Lung (tissue), 12 donors: ENCODE data around the gene DYNAP. TPM values are rescaled to one million over a fixed set of nuclear protein-coding genes. Genes with fewer than 3 reads are reported as not detected.

ENCODE experiments used
- ATAC-seq: fragments of 200-7000 bp; cut with Tn5 transposase; one replicate; pipeline ENCODE4 v1.9.1; 2020; ENCODE audit warnings: moderate number of reproducible peaks; ENCODE audit not compliant: insufficient read depth, low FRiP score
- DNase-seq, 3 donors: peaks; one replicate each; pipeline ENCODE4 v3.0.0-alpha.2; 2013 to 2017
- H3K27ac ChIP-seq, 2 donors: one replicate each; pipeline ENCODE4 v1.5.1; 2013; ENCODE audit warnings: mild to moderate bottlenecking in 2 of 2, moderate library complexity in 2 of 2, control low read depth in 1 of 2, inconsistent platforms in 1 of 2, low read depth in 1 of 2, low read length in 1 of 2
- H3K27me3 ChIP-seq, 3 donors: one replicate each; pipeline ENCODE4 v1.5.1; 2013; ENCODE audit warnings: low read length in 2 of 3; ENCODE audit not compliant: control insufficient read depth in 3 of 3, insufficient read depth in 3 of 3
- H3K36me3 ChIP-seq, 4 donors: one replicate each; pipeline ENCODE4 v1.5.1; 2013; ENCODE audit warnings: low read length in 4 of 4, mild to moderate bottlenecking in 1 of 4, moderate library complexity in 1 of 4; ENCODE audit not compliant: control insufficient read depth in 4 of 4, insufficient read depth in 4 of 4
- H3K4me1 ChIP-seq, 5 donors: one replicate each; pipeline ENCODE4 v1.5.1; 2013; ENCODE audit warnings: low read length in 5 of 5, mild to moderate bottlenecking in 2 of 5, moderate library complexity in 1 of 5; ENCODE audit not compliant: control insufficient read depth in 5 of 5, insufficient read depth in 5 of 5
- H3K4me3 ChIP-seq: one replicate; pipeline ENCODE4 v1.5.1; 2013; ENCODE audit warnings: mild to moderate bottlenecking, control low read depth, moderate library complexity
- H3K9ac ChIP-seq, 2 donors: one replicate each; pipeline ENCODE4 v1.5.1; 2013; ENCODE audit warnings: low read length in 2 of 2, control low read depth in 1 of 2; ENCODE audit not compliant: insufficient read depth in 1 of 2
- H3K9me3 ChIP-seq, 4 donors: one replicate each; pipeline ENCODE4 v1.5.1; 2013; ENCODE audit warnings: low read length in 3 of 4, mild to moderate bottlenecking in 1 of 4, moderate library complexity in 1 of 4; ENCODE audit not compliant: control insufficient read depth in 4 of 4, insufficient read depth in 3 of 4
- WGBS, 2 donors: extraction: QIAGEN DNeasy Blood & Tissue Kit; methylation state at CpG; one replicate each; pipeline ENCODE4 v1.1.7; 2013; 5-methylcytosine and 5-hydroxymethylcytosine counted together
- polyA plus RNA-seq, 2 donors: library from polyadenylated mRNA; stranded (reverse); fragments of 200-250 nt; gene quantifications; one replicate each; pipeline ENCODE4 v1.2.1, GENCODE V29; 2013
- total RNA-seq, 2 donors: library from RNA; depleted of rRNA in 1 of 2; stranded (reverse); fragments of >200 nt in 1 of 2; gene quantifications; one replicate each; pipeline ENCODE4 v1.2.1, GENCODE V29; 2014 to 2021
- TF ChIP-seq, protein P1 (sequence below): IDR thresholded peaks from 2 replicates; pipeline ENCODE4 v1.5.1; 2012; ENCODE audit warnings: mild to moderate bottlenecking; ENCODE audit errors: control extremely low read depth, extremely low read depth
- donor health status: control.
- donor health status: control.
- donor health status: Bipolar disorder and iron deficiency.
- donor health status: healthy.
- donor health status: DM: yes; HTN: yes; CAD: no.

The DYNAP gene
- total and polyA plus RNA-seq, 4 donors: not detected

DNA sequence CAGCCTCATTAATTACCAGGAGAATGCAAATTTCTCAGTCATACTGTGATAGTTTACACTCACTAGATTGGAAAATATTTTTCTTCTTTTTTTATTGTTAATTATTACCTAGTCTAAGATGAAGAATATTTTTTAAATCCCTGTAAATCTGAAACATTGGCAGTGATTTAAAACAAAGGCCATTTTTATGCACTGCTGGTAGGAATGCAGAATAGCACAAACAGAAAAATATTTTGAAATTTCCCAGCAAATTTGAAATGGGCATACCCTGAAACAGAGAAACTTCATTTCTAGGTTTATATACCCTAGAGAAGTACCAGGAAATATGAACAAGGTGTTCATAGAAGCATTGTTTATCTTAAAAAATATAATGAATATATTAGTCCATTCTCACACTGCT lies 31.0 kb downstream of the DYNAP start:
- Histone ChIP-seq H3K27ac (no peak overlapping the region), H3K4me1 (no peaks in the 10 kb centered on the region), H3K9me3 (peaks cover 0 to 1% (median 0%) of the 10 kb centered on the region in 4 donors), H3K4me3 (no peak overlapping the region), H3K9ac (no peak overlapping the region), H3K36me3 (no peaks in the 10 kb centered on the region), H3K27me3 (no peaks in the 10 kb centered on the region)
- DNase-seq (no peak), ATAC-seq (no peak)
- TF ChIP-seq, protein P1, sequence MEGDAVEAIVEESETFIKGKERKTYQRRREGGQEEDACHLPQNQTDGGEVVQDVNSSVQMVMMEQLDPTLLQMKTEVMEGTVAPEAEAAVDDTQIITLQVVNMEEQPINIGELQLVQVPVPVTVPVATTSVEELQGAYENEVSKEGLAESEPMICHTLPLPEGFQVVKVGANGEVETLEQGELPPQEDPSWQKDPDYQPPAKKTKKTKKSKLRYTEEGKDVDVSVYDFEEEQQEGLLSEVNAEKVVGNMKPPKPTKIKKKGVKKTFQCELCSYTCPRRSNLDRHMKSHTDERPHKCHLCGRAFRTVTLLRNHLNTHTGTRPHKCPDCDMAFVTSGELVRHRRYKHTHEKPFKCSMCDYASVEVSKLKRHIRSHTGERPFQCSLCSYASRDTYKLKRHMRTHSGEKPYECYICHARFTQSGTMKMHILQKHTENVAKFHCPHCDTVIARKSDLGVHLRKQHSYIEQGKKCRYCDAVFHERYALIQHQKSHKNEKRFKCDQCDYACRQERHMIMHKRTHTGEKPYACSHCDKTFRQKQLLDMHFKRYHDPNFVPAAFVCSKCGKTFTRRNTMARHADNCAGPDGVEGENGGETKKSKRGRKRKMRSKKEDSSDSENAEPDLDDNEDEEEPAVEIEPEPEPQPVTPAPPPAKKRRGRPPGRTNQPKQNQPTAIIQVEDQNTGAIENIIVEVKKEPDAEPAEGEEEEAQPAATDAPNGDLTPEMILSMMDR: no peak

DNA sequence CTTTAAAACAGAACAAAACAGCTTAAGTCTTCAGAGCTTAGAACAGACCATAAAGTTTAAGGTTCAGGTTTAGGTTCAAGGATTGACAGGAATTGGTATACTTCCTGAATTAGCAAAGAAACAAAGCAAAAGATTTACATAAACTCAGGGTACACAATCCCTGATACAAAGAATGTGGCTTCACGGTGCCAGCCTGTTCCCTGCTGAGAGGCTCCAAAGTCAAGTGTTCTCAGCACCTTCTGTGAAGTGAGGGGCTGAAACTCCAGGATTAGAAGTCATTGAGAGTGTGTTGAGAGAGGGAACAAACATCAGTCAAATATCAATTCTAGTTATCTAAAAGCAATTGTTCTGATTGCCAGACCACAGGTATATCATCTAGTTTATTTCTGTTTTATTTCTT lies 35.7 kb downstream of the DYNAP start:
- H3K9ac ChIP-seq: no peak overlapping the region
- H3K4me3 ChIP-seq: no peak overlapping the region
- H3K9me3 ChIP-seq: peaks cover 0 to 1% (median 0%) of the 10 kb centered on the region in 4 donors
- H3K27ac ChIP-seq: no peak overlapping the region
- no peaks in the 10 kb centered on the region for H3K36me3 ChIP-seq
- ATAC-seq: no peak
- 49 to 79% methylated on average over 1 of the region's 1 CpG for WGBS, 2 donors
- DNase-seq: no peak
- TF ChIP-seq, protein P1: no peak
- H3K4me1 ChIP-seq: no peaks in the 10 kb centered on the region
- no peaks in the 10 kb centered on the region for H3K27me3 ChIP-seq

DNA sequence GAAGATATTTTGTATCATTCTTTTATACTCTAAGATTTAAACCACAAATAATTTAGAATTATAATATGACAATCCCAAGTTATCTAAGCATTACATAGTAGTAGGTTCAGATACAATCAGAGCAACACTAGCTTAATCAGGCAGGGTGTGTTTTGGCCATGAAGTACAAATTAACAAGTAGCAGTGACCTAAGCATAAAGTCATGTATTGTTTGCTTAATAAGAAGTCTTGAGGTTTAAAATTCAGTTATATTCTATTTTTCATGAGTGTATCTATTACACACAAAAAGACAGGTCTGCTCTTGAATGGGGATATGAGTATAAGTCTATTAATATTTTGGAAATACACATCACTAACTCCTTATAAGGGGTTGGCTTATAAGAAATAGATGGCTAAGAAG lies 39.9 kb downstream of the DYNAP start:
- H3K27ac ChIP-seq: no peak overlapping the region
- DNase-seq: no peak
- no peaks in the 10 kb centered on the region for H3K4me1 ChIP-seq
- TF ChIP-seq, protein P1: no peak
- H3K9me3 ChIP-seq: peaks cover 0 to 1% (median 0%) of the 10 kb centered on the region in 4 donors
- no peak for ATAC-seq
- no peak overlapping the region for H3K4me3 ChIP-seq
- no peak overlapping the region for H3K9ac ChIP-seq
- no peaks in the 10 kb centered on the region for H3K36me3 ChIP-seq
- no peaks in the 10 kb centered on the region for H3K27me3 ChIP-seq

DNA sequence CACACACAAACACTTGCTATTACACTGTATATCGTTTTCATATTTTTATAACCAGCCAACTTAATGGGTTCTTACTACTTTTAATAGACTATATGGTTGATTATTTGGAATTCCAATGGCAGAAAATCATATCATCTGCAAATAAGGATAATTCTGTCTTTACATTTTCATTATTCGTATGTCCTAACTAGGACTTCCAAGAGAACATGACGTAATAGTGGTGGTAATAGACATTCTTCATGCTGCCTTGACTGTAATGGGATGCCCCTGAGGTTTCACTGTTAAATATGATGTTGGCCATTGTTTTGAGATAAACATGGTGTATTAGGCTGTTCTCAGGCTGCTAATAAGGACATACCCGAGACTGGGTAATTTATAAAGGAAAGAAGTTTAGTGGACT lies 45.2 kb downstream of the DYNAP start:
- Histone ChIP-seq H3K4me1 (no peaks in the 10 kb centered on the region), H3K27me3 (no peaks in the 10 kb centered on the region), H3K9ac (no peak overlapping the region), H3K9me3 (no peaks in the 10 kb centered on the region), H3K27ac (no peak overlapping the region), H3K36me3 (no peaks in the 10 kb centered on the region), H3K4me3 (no peak overlapping the region)
- ATAC-seq (no peak), DNase-seq (no peak)
- WGBS, 2 donors: 87 to 90% methylated on average over 4 of the region's 4 CpGs
- TF ChIP-seq, protein P1: no peak
